HS-27A (cell line): ENCODE data around the gene EIF1AY.
"Not testable (repeated sequence)": the region's sequence is repeated elsewhere in the genome, so short reads cannot be mapped to it uniquely, and the experiment has no call there.

Experiments
- DNase-seq: peaks from one replicate; pipeline ENCODE4 v3.0.0-alpha.2; 2012; ENCODE audit warnings: low read depth, missing footprints

Gene EIF1AY, protein sequence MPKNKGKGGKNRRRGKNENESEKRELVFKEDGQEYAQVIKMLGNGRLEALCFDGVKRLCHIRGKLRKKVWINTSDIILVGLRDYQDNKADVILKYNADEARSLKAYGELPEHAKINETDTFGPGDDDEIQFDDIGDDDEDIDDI

DNA sequence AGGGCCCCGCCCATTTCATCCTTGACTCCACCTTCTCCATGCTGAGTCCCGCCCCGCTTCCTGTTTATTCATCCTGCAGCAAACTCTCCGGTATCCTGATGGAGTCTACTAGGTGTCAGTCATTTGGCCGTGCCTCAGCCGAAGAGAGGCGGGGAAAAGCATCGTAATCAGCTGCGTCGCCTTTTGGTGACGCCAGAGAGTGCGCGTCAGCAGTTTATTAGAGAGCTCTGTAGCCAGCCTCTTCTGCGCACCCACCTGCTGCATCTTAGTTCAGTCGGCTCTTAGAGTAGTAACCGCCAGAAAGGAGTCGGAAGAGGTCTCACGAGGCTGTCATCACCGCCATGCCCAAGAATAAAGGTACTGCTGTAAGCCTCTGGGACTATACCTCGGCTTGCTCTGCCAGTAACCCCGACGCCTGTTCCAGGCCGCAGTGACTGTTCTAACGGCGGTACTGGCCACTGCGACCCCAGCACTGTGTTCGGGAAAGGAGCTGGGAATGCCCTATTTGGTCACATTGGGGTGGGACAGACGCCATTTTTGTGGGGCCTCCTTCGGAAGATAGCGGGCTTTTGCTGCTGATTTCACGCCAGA is at the start of gene EIF1AY:
TSS of gene EIF1AY (plus strand) at position 246 of the 591 bp plus-strand sequence. CDS start at position 342, 96 bp downstream.
- DNase-seq = peak; percentile 83

DNA sequence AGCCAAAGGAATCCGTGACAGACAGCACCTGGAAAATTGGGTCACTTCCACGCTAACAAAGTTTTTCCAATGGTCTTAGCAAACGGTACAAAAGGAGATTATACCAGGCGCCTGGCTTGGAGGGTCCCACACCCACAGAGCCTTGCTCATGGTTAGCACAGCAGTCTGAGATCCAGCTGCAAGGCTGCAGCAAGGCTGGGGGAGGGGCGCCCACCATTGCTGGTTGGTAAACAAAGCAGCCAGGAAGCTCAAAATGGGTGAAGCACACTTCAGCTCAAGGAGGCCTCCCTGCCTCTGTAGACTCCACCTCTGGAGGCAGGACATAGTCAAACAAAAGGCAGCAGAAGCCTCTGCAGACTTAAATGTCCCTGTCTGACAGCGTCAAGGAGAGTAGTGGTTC is 47.1 kb upstream of the EIF1AY start:
- DNase-seq = no peak

DNA sequence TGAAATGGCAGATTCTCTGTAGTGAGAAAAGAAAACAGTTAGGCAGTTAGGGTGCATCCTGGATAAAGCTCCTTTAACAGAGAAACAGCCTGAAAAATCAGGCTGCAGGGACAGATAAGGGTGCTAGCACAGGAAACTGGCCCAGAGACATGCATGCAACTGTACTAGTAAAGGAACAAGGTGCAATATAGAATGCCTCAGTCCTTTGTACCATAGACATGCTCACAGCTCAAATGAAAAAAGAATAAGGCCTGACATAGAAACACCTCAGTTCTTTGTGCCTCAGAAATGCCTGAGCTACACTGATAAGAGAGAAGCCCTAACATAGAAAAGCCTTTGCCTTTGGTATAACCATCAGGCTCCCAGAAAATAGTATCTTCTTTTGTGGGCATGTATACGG is 37.4 kb upstream of the EIF1AY start:
- DNase-seq = no peak

DNA sequence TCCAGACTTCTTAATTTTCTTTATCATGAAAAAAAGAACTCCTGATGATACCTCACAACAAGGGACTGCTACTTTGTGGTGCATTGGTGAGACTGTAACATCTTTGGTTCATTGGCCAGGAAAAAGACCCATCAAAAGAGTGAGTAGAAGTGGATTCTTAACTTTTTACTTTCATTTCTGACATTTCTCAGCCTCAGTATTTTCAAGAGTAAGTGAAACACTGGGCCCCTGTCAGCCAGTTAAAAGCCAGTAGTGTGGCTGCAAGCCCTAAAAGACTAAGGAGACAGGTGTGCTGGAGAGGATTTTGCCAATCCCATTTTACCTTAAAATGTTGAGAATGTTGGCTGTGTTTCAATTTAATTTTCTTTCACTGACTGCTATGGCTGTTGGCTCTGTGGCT is 36.6 kb upstream of the EIF1AY start:
- DNase-seq = no peak

DNA sequence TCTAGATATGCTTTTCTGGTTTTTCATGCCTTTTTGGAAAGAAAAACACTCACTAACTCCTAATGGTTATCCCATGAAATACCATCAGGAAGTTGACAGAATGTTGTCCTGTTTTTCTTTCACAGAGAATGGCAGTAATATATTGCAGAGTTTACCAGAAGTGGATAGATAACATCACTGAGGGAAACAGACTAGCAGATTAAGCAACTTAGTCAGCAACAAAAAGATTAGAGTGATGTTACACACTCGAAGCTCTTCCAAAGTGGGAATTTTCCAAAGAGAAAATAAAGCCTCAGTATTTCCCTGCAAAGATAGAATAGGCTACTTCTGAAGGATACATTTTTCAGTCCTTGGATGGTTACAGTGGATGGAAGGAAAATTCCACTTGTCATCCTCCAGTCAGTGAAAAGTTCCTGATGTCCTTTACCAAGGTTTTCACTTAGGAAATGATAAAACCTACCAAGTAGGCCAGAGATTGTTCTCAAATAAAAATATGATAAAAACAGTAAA is 31.1 kb upstream of the EIF1AY start:
- no peak for DNase-seq

DNA sequence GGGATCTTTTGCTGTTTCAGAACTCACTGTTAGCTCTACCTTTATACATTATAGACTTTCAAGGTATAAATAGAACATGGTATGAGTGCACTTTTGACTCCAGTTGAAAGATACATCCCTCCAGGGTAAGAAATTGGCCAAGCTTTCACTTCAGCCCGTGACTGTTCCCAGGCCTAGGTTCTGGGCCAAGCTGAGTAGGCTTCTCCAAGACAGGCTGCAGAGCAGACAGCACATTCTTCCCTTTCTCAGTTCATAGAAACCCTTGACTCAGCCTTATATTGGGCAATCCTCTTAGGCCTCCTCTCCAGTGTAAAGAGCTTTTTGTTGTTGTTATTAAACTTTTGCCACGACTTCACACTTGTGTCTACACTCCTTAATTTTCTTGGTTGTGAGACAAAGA is 29.5 kb upstream of the EIF1AY start:
- DNase-seq = no peak

DNA sequence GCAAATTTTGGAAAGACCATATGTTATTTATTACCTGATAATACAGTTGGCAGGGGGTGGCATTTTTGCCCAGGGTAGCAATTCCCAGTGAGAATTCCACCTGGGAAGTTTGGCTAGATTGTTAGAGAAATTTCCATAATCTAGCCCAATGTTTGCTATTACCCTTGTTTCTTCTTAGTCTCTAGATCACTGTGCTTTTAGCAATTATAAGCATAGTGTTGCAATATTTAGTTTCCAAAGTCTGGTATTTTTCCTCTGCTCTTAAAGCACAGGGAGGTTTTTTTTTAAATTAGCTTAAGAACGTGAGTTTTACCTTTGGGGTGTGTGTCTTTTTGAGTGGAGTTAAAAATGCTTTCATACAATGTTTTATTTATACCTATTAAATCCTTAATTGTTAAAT is 26.3 kb upstream of the EIF1AY start:
- no peak for DNase-seq

DNA sequence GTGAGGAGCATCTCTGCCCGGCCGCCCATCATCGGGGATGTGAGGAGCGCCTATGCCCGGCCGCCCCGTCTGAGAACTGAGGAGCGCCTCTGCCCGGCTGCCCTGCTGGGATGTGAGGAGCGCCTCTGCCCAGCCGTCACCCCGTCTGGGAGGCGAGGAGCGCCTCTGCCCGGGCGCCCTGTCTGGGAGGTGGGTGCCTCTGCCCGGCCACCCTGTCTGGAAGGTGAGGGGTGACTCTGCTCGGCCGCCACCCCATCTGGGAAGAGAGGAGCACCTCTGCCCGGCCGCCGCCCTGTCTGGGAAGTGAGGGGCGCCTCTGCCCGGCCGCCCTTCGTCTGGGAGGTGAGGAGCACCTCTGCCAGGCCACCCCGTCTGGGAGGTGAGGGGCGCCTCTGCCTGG is 23.7 kb upstream of the EIF1AY start:
- DNase-seq = no peak

DNA sequence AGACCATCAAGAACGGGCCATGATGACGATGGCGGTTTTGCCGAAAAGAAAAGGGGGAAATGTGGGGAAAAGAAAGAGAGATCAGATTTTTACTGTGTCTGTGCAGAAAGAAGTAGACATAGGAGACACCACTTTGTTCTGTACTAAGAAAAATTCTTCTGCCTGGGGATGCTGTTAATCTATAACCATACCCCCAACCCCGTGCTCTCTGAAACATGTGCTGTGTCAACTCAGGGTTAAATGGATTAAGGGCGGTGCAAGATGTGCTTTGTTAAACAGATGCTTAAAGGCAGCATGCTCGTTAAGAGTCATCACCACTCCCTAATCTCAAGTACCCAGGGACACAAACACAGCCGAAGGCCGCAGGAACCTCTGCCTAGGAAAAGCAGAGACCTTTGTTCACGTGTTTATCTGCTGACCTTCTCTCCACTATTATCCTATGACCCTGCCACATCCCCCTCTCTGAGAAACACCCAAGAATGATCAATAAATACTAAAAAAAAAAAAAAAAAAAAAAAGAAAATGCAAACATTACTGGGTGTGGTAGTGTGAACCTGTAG is 22.7 kb upstream of the EIF1AY start:
- not testable (repeated sequence) for DNase-seq

DNA sequence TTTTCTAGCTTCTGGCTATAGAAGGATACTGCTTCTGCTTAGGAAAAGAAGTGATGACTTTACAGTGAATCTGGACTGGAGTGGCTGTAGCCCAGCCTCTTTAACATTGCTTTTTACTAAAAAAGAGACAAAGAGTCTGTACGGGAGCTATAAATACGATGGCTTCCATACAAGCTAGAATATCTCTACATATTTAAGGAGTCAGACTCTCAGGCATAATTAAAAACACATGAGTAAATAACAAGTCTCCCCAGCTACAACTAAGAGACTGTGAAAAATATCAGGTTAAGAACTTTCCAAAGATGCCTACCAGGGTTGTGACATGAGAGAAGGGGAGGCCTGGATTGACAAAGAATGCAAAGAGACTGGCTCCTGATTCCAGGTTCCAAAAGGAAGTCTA is 19.8 kb upstream of the EIF1AY start:
- DNase-seq = no peak

DNA sequence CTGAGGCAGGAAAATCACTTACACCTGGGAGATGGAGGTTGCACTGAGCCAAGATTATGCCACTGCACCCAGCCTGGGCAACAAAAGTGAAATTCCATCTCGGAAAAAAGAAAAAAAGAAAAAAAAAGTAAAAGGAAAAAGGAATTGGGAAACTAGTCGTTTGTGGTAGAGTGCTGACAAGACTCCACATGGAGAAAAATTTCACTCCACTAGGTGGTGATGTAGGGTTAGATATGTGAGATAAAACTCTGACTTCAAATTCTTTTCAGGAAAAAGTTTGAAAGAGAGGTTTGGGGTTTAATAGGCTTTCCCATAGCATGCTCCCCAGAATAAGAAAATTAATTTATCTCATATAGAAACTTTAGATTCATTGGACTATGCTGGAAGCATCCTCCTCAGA is 16.9 kb upstream of the EIF1AY start:
- no peak for DNase-seq

DNA sequence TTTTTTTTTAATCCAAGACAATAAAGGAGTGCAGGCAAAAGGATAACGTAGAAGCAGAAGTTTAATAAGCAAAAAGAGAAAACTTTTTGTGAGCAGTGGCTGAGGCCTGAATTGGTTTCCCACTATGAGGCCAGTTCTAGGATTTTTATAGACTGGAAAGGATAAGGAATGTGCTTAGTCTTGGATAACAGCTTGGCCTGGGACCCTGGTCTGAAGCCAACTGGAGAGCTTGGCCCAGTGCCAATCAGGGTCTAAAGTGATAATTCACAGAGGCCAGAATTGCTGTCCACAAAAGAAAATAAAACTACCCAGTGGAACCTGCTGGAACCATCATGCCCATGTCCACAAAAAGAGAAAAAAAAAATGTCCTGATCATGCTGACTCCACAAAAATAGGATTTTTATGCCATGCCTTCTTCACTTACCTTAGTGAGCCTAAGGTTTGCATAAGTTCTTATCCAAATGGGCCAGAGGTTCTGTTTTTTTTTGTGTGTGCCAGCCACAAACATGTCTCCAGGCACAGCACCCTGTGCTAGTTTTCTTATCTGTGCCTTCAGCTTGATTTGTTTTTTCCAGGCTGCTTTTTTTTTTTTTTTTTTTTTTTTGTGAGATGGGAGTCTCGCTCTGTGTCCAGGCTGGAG is 15.6 kb upstream of the EIF1AY start:
- no peak for DNase-seq

DNA sequence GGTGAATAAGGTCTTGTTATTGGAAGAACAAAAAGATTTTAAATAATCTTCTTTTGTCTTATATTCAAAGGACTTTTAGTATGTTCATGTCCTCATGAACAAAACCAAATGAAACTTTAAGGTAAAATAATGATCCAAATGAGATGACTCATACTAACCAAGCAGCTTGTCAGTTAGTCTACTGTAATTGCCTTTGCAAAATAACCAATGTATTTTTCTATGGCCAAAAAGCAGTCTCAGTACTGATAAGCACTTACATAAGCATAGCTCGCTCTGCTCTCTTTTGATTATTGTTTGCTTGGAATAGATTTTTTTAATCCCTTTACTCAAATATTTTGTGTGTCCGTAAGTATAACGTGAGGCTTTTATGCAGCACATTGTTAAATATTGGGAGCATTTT is 4.3 kb upstream of the EIF1AY start:
- no peak for DNase-seq

DNA sequence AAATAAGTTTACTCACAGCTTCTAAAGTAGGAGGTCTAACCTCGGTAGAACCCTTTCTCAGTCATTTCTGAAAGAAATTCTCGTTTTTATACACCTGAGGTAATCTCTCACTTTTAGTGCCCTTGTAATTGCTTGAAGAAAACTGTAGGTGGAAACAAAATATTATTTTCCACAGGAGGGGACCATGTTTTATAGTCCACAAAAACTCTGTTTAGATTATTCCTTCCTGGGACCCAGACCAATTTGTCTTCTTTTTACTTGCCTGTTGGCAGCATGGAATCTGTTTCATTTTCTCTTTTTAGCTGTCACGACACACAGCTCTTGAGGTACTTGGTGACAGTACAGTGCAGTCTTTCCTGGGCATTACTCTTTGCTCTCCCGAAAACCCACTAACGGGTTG is 930 bp downstream of the EIF1AY start:
- no peak for DNase-seq

DNA sequence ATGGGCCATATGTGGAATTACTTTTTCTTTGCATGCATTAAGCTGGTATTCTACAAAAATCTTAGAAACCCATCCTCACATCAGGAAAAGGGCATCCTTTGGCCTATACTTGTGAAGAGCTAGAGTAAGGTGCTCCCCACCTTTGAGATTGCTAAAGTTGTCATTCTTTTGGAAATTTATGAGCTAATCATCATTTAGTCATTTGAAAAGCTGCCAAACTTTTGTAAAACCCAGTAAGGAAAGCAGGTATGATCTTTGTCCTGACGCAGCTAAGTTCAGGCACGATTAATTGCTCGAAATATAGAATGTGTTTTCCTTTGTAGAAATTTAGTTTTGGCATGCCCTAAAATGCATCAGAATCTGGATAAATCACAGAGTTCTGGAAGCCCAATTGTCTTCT is 2.6 kb downstream of the EIF1AY start:
- DNase-seq = no peak

DNA sequence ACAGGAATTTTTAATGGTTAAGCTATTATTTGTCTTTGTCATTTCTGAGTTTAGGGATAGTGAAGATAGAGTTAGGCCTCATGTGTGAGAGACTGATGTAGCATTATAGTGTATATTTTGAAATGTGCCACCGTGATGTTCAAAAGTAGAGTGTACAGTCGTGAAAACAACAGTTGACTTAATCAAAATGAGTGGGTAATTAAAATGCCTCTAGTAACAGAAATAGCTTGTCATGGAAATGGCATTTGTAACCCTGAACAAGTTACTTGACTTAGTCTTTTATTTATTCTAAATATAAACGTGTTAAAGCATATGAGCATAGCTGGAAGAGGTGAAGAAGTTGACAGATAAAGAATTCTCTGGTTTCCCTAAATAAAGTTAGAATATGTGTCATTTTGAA is 6.1 kb downstream of the EIF1AY start:
- no peak for DNase-seq

DNA sequence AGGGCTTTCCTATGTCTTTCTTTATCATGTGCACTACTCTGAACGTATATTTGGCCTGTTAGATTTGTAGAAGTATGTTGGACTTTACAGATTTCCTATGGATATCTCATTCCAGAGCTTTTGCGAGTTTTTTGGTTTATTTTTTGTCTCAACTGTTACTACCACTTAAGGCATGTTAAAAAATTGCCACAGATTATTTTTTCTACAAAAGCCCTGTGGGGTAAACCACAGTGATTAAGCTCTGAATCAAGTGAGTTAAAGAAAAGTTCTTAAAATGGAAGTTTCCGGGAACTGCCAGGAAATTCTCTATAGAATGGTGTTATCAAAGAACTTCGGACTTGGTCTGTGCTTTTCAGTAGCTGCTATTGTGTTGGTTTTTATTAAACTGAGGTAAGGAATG is 10.6 kb downstream of the EIF1AY start:
- no peak for DNase-seq
